Measurements from ENCODE around the gene LRFN2.

The LRFN2 gene

GRCh38 chr6:40510442-40510841 lies 76.7 kb downstream of the LRFN2 start:
- Histone ChIP-seq H3K36me3 (ENCODE audit: insufficient read depth, low read length) (no peaks in the 10 kb centered on the region), H3K9me3 (ENCODE audit: insufficient read depth, low read depth, low read length) (no peaks in the 10 kb centered on the region), H3F3A (ENCODE audit: low read depth) (no peaks in the 10 kb centered on the region), H3K9me2 (replicated peaks; ENCODE audit: low read depth, low read length) (no peaks in the 10 kb centered on the region), H3K4me3 (ENCODE audit: low read length, poor library complexity, severe bottlenecking) (no peak overlapping the region), H3K27me3 (ENCODE audit: insufficient read depth, low read length, poor library complexity, severe bottlenecking) (no peaks in the 10 kb centered on the region), H4K20me1 (ENCODE audit: insufficient read depth, low read length, poor library complexity, severe bottlenecking) (no peaks in the 10 kb centered on the region), H3K79me2 (ENCODE audit: insufficient read depth, low read length) (no peaks in the 10 kb centered on the region), H3K9ac (ENCODE audit: low read depth, low read length, poor library complexity, severe bottlenecking) (no peak overlapping the region), H3K4me1 (ENCODE audit: insufficient read depth, low read length, poor library complexity, severe bottlenecking) (no peaks in the 10 kb centered on the region), H2AFZ (ENCODE audit: low read length) (no peak overlapping the region), H3K4me2 (ENCODE audit: low read depth, low read length, poor library complexity, severe bottlenecking) (no peak overlapping the region)
- TF ChIP-seq EZH2phosphoT487 (IDR thresholded peaks at IDR 0.05; ENCODE audit: borderline replicate concordance) (no peak), CTCF (conservative IDR thresholded peaks at IDR 0.05; ENCODE audit: low read length) (no peak)

- H3K9me2 ChIP-seq (replicated peaks; ENCODE audit: low read depth, low read length), result no peaks in the 10 kb centered on the region
- H3K9me3 ChIP-seq (ENCODE audit: insufficient read depth, low read depth, low read length), result no peaks in the 10 kb centered on the region
- H3F3A ChIP-seq (ENCODE audit: low read depth), result no peaks in the 10 kb centered on the region
- no peaks in the 10 kb centered on the region for H3K36me3 ChIP-seq (ENCODE audit: insufficient read depth, low read length)
- H3K27me3 ChIP-seq (ENCODE audit: insufficient read depth, low read length, poor library complexity, severe bottlenecking), result no peaks in the 10 kb centered on the region
- no peak for TF ChIP-seq CTCF (conservative IDR thresholded peaks at IDR 0.05; ENCODE audit: low read length)
- no peaks in the 10 kb centered on the region for H3K79me2 ChIP-seq (ENCODE audit: insufficient read depth, low read length)
- H3K4me3 ChIP-seq (ENCODE audit: low read length, poor library complexity, severe bottlenecking), result no peak overlapping the region
- H3K9ac ChIP-seq (ENCODE audit: low read depth, low read length, poor library complexity, severe bottlenecking), result no peak overlapping the region
- H3K4me2 ChIP-seq (ENCODE audit: low read depth, low read length, poor library complexity, severe bottlenecking), result no peak overlapping the region
- no peaks in the 10 kb centered on the region for H4K20me1 ChIP-seq (ENCODE audit: insufficient read depth, low read length, poor library complexity, severe bottlenecking)
- H2AFZ ChIP-seq (ENCODE audit: low read length), result no peak overlapping the region
- no peaks in the 10 kb centered on the region for H3K4me1 ChIP-seq (ENCODE audit: insufficient read depth, low read length, poor library complexity, severe bottlenecking)
Measured at GRCh38 chr6:40509716-40510260, 77.4 kb downstream of the LRFN2 start.

GRCh38 chr6:40509086-40509485 lies 78.1 kb downstream of the LRFN2 start:
- Histone ChIP-seq H3K36me3 (ENCODE audit: insufficient read depth, low read length) (no peaks in the 10 kb centered on the region), H3F3A (ENCODE audit: low read depth) (no peaks in the 10 kb centered on the region), H4K20me1 (ENCODE audit: insufficient read depth, low read length, poor library complexity, severe bottlenecking) (no peaks in the 10 kb centered on the region), H3K79me2 (ENCODE audit: insufficient read depth, low read length) (no peaks in the 10 kb centered on the region), H3K4me2 (ENCODE audit: low read depth, low read length, poor library complexity, severe bottlenecking) (no peak overlapping the region), H2AFZ (ENCODE audit: low read length) (no peak overlapping the region), H3K9me3 (ENCODE audit: insufficient read depth, low read depth, low read length) (no peaks in the 10 kb centered on the region), H3K4me3 (ENCODE audit: low read length, poor library complexity, severe bottlenecking) (no peak overlapping the region), H3K9me2 (replicated peaks; ENCODE audit: low read depth, low read length) (no peaks in the 10 kb centered on the region), H3K27me3 (ENCODE audit: insufficient read depth, low read length, poor library complexity, severe bottlenecking) (no peaks in the 10 kb centered on the region), H3K4me1 (ENCODE audit: insufficient read depth, low read length, poor library complexity, severe bottlenecking) (no peaks in the 10 kb centered on the region), H3K9ac (ENCODE audit: low read depth, low read length, poor library complexity, severe bottlenecking) (no peak overlapping the region)
- TF ChIP-seq CTCF (conservative IDR thresholded peaks at IDR 0.05; ENCODE audit: low read length) (no peak), EZH2phosphoT487 (IDR thresholded peaks at IDR 0.05; ENCODE audit: borderline replicate concordance) (no peak)

All from Loucy (cell line).